B cell (primary cell): ENCODE measurements around the gene ARRB1. TPM values are rescaled to one million over a fixed set of nuclear protein-coding genes. Genes with fewer than 3 reads are reported as not detected.
A peak's percentile ranks its signal among the peaks of the same experiment; 100 is the strongest.

Experiments
- ATAC-seq: fragments of 200-7000 bp; cut with Tn5 transposase; one replicate; pipeline ENCODE4 v1.10.0; 2021; ENCODE audit warnings: low read depth, mild to moderate bottlenecking, moderate number of reproducible peaks, moderate library complexity
- CTCF ChIA-PET: fragments of 350-600 bp; sonication (Branson Sonifier 250); formaldehyde crosslinking; loops from one replicate; lab custom pipeline; 2021; ENCODE audit warnings: antibody characterized with exemption, inconsistent platforms; lab: Charles Lee
- POLR2A ChIA-PET: fragments of 350-600 bp; sonication (Branson Sonifier 250); formaldehyde crosslinking; loops from one replicate; lab custom pipeline; 2021; ENCODE audit warnings: antibody characterized with exemption; lab: Charles Lee
- DNase-seq: peaks from one replicate; pipeline ENCODE4 v3.0.0; 2013
- H2AFZ ChIP-seq: 2 replicates; pipeline ENCODE4 v1.6.1; 2012; ENCODE audit warnings: mild to moderate bottlenecking, low read depth, low read length; ENCODE audit not compliant: insufficient read depth, poor library complexity, severe bottlenecking
- H3K27ac ChIP-seq, 2 donors: 1 replicate in 1 of 2; 2 replicates in 1 of 2; pipeline ENCODE4 v1.5.1; 2012 to 2013; ENCODE audit warnings: low read length in 2 of 2, mild to moderate bottlenecking in 2 of 2, moderate library complexity in 1 of 2
- H3K27me3 ChIP-seq, 4 experiments: fragments of 200-600 bp in 1 of 4; sonication (generic) in 1 of 4; replicated peaks in 1 of 4; 1 replicate in 2 of 4; 2 replicates in 2 of 4; pipeline versions ENCODE4 v1.6.1 to v1.7.0; 2013 to 2016; ENCODE audit warnings: low read length in 3 of 4, mild to moderate bottlenecking in 2 of 4, mixed read lengths in 1 of 4, moderate library complexity in 1 of 4; ENCODE audit not compliant: insufficient read depth in 4 of 4, control insufficient read depth in 3 of 4; ENCODE audit errors: control extremely low read depth in 1 of 4
- H3K36me3 ChIP-seq, 2 experiments: replicated peaks in 1 of 2; 1 replicate in 1 of 2; 2 replicates in 1 of 2; pipeline versions ENCODE4 v1.6.1 to v1.7.1; 2013; ENCODE audit warnings: low read length in 1 of 2; ENCODE audit not compliant: insufficient read depth in 2 of 2, control insufficient read depth in 1 of 2; ENCODE audit errors: control extremely low read depth in 1 of 2, extremely low read depth in 1 of 2
- H3K4me1 ChIP-seq, 2 donors: fragments of 200-600 bp in 1 of 2; sonication (generic) in 1 of 2; 1 replicate in 1 of 2; 2 replicates in 1 of 2; pipeline versions ENCODE4 v1.5.1 to v1.6.1; 2013 to 2017; ENCODE audit warnings: low read length in 2 of 2; ENCODE audit not compliant: control insufficient read depth in 2 of 2, insufficient read depth in 2 of 2
- H3K4me2 ChIP-seq: replicated peaks from 2 replicates; pipeline ENCODE3; 2012; ENCODE audit warnings: mild to moderate bottlenecking, low read depth, low read length; ENCODE audit not compliant: poor library complexity, severe bottlenecking
- H3K4me3 ChIP-seq, 5 experiments: fragments of 200-600 bp in 1 of 5; sonication (generic) in 1 of 5; 1 replicate in 3 of 5; 2 replicates in 2 of 5; pipeline versions ENCODE4 v1.5.1 to v1.7.0; 2011 to 2016; ENCODE audit warnings: low read length in 4 of 5, mild to moderate bottlenecking in 4 of 5, low read depth in 2 of 5, control low read depth in 1 of 5, moderate library complexity in 1 of 5; ENCODE audit not compliant: insufficient read depth in 1 of 5; ENCODE audit errors: control extremely low read depth in 1 of 5, extremely low read depth in 1 of 5
- H3K79me2 ChIP-seq: fragments of 200-600 bp; sonication (generic); one replicate; pipeline ENCODE4 v1.6.0; 2016; ENCODE audit warnings: low read length; ENCODE audit not compliant: control insufficient read depth, insufficient read depth
- H3K9ac ChIP-seq: fragments of 200-600 bp; sonication (generic); 2 replicates; pipeline ENCODE4 v1.6.1; 2017; ENCODE audit warnings: mild to moderate bottlenecking, low read length, moderate library complexity
- H3K9me3 ChIP-seq, 3 donors: one replicate each; pipeline versions ENCODE4 v1.6.1 to v1.7.1; 2013; ENCODE audit warnings: low read length in 2 of 3; ENCODE audit not compliant: control insufficient read depth in 2 of 3, insufficient read depth in 1 of 3; ENCODE audit errors: control extremely low read depth in 1 of 3
- H4K20me1 ChIP-seq: 2 replicates; pipeline ENCODE4 v1.6.0; 2012; ENCODE audit warnings: mild to moderate bottlenecking, low read length; ENCODE audit not compliant: insufficient read depth, control insufficient read depth, poor library complexity, severe bottlenecking
- H3K27ac Mint-ChIP-seq: one replicate; pipeline ENCODE4 v1.8.0; 2021; ENCODE audit warnings: mixed read lengths
- H3K27me3 Mint-ChIP-seq: one replicate; pipeline ENCODE4 v1.8.0; 2021; ENCODE audit warnings: mixed read lengths
- H3K4me1 Mint-ChIP-seq: one replicate; pipeline ENCODE4 v1.8.0; 2021; ENCODE audit warnings: mixed read lengths
- H3K4me3 Mint-ChIP-seq: one replicate; pipeline ENCODE4 v1.8.0; 2021; ENCODE audit warnings: mixed read lengths
- H3K9me3 Mint-ChIP-seq: one replicate; pipeline ENCODE4 v1.8.0; 2022; ENCODE audit warnings: mixed read lengths; ENCODE audit not compliant: insufficient read depth
- CTCF ChIP-seq: fragments of 200-600 bp; IDR thresholded peaks from one replicate; pipeline ENCODE4 v1.8.0; 2022; ENCODE audit warnings: antibody characterized with exemption, mild to moderate bottlenecking
- EZH2 ChIP-seq: IDR thresholded peaks from 2 replicates; pipeline ENCODE4 v1.6.1; 2012; ENCODE audit warnings: borderline replicate concordance, low read depth, mild to moderate bottlenecking, moderate library complexity, low read length; ENCODE audit not compliant: insufficient read depth, poor library complexity, severe bottlenecking
- WGBS: methylation state at CpG from one replicate; pipeline ENCODE4 v1.1.5; 2013; ENCODE audit warnings: missing lambda C conversion rate; ENCODE audit not compliant: insufficient coverage; 5-methylcytosine and 5-hydroxymethylcytosine counted together
- intact Hi-C: fragments of 100-400 bp; cut with micrococcal nuclease; formaldehyde crosslinking; loops from one replicate; pipeline ENCODE4 v1.10.0; 2022
- polyA plus RNA-seq: library from polyadenylated mRNA; depleted of rRNA; stranded (reverse); fragments of >200 nt; gene quantifications from 2 replicates; pipeline ENCODE4 v1.2.3, GENCODE V29; 2012
- total RNA-seq, 2 donors: library from RNA; stranded (reverse); fragments of 120-200 nt in 1 of 2; gene quantifications; 1 replicate in 1 of 2; 2 replicates in 1 of 2; pipeline versions ENCODE4 v1.2.3 to v1.2.4, GENCODE V29; 2013 to 2022

The ARRB1 gene
- total and polyA plus RNA-seq, 2 donors (not counting 1 experiment from before 2014, with no cell fraction given) = 1.0 to 1.9 TPM

DNA sequence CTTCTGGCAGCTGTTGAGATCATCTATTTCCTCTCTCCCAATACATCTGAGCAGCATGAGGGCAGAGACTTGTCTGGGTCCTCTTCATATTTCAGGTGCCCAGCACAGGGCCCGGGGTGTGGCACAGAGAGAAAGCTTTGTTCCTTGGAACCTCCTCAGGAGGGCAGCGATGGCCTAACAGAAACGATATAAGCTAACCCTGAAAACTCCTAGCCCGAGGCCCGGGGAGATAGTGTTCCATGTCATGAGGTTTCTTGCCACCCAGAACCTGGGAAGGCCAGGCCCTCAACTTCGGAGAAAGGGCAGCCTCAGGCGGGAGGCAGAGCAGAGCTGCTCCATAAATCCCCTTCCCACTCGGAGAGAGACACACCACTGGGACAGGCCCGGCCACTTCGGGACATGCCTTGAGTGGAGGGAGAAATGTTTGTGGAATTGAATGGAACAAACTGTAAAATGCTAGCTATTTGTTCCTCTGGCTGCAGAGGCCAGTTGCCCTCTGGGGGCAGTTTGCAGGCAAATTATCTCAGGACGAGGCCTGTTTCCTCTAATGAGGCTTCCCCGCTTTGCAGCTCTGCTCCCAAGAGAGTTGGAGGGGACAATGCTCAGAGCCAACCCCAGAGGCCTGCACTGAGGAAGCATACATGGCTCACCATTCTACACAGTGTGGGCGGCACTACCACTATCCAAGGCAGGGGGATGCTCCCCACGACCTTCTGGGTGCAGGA lies 11.6 kb downstream of the ARRB1 start:
- peaks cover 26 to 31% of the 10 kb centered on the region in 2 donors for H3K4me1 ChIP-seq
- no peaks in the 10 kb centered on the region for H4K20me1 ChIP-seq

More for the DNA sequence above, 11.6 kb downstream of the ARRB1 start:
- no peak overlapping the region for H3K4me3 ChIP-seq
- TF ChIP-seq CTCF (no peak), EZH2 (no peak)
- Mint-ChIP-seq H3K27me3 (no peaks in the 10 kb centered on the region), H3K4me3 (peak overlapping the region; percentile 19), H3K9me3 (no peaks in the 10 kb centered on the region), H3K27ac (peak overlapping the region; percentile 85), H3K4me1 (peaks cover 40% of the 10 kb centered on the region)
- H3K9me3 ChIP-seq = peaks cover 0 to 3% (median 0%) of the 10 kb centered on the region in 3 donors
- H3K79me2 ChIP-seq = no peaks in the 10 kb centered on the region
- no peaks in the 10 kb centered on the region for H3K27me3 ChIP-seq
- DNase-seq (peak; percentile 23), ATAC-seq (peak; percentile 48)
- H3K4me2 ChIP-seq = peak overlapping the region; percentile 58
- H3K36me3 ChIP-seq = no peaks in the 10 kb centered on the region
- H2AFZ ChIP-seq = peak overlapping the region; percentile 17
- 21% methylated on average over 9 of the region's 14 CpGs for WGBS
- CTCF ChIA-PET = interaction anchor here (1.3 to 2.8 kb wide), 3 partner anchors 44 to 65 kb away, joined by 4 to 16 read pairs (median 5); no protein-coding TSS in a partner anchor
- POLR2A ChIA-PET = interaction anchor here (1.4 kb wide), 1 partner anchor 12 kb away, joined by 6 read pairs; no protein-coding TSS in a partner anchor
- intact Hi-C loops = no loop called here
- H3K27ac ChIP-seq = no peak overlapping the region
- H3K9ac ChIP-seq = no peak overlapping the region
